ENCODE measurements around the gene MISP3.

GRCh38 chr19:14107581-14108461 is 35.2 kb downstream of the MISP3 start:
- TF ChIP-seq CTCF (conservative IDR thresholded peaks at IDR 0.05; ENCODE audit: low read depth in 2 of 2) (no peak), EZH2phosphoT487 (IDR thresholded peaks at IDR 0.05; ENCODE audit: unreplicated experiment) (no peak)

Data from GM23338 (cell line).